VCaP (cell line): ENCODE data around the gene TCF7.

Experiments
- H3K27ac ChIP-seq: fragments of 450-650 bp; 2 replicates; pipeline ENCODE4 v1.5.1; 2017
- CTCF ChIP-seq: fragments of 450-650 bp; conservative IDR thresholded peaks from 2 replicates; pipeline ENCODE4 v1.5.1; 2017; ENCODE audit warnings: mild to moderate bottlenecking, moderate library complexity

Gene TCF7

DNA sequence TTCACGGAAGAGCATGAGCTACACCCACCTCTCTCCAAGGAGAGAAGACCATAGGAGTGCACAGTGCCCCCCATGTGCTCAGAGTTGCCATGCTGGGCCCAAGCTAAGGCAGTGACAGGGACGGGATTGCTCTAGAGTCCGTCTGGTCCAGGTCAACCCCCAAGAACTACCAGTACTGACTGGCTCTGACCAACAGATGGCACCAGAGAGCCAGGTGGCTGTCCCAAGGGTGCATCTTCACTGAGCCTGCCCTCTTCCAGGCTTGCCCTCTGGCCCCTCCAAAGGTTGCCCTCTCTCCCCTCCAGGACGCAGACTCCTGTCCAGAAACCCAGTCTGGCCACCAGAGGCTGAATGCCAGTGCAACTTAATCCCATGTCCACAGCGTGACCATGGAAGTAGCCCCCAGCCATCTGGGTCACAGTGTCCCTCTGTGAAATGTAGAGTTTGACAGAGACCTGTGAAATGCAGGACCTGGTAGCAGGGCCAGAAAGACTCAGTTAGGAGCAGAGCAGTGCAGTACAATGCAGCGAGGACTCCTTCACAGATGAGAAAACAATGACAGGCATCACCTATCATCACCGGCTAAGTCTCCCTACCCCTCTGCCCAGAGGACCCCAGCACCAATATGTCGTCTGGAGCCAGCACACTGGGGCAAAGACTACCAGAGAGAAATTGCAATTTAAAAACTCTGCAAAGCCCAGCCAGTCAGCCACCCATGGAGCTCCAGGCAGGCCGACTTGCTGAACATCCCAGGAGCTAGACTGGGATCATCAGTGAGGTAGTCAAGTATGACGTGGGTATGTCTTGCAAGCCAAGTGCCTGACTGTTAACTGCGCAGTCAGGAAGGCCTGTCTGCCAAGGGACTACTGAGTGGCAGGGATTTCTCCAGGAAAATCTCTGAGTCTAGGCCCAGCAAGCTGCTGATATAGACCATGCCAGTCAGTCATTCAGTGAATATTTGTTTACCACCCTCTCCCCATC lies 70.0 kb downstream of the TCF7 start:
- TF ChIP-seq CTCF, result peak; percentile 94
- no peak overlapping the region for H3K27ac ChIP-seq

GRCh38 chr5:134188092-134188491 lies 73.6 kb downstream of the TCF7 start:
- no peak for TF ChIP-seq CTCF
- no peak overlapping the region for H3K27ac ChIP-seq

DNA sequence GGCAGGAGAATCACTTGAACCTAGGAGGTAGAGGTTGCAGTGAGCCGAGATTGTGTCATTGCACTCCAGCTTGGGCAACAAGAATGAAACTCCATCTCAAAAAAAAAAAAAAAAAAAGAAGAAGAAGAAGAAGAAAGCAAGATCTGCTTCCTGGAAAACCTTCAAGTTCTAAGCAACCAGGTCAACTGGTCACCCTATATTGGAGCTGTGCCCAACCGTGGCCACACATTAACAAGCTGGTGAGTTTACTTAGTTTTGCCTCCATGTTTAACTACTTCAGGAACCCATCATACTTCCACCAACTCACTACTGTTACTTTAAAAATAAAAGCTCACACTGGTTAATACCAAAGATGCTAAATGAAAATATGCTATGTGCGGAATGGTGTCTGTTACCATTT lies 74.5 kb downstream of the TCF7 start:
- TF ChIP-seq CTCF, result no peak
- no peak overlapping the region for H3K27ac ChIP-seq

GRCh38 chr5:134195666-134196065 lies 81.2 kb downstream of the TCF7 start:
- no peak for TF ChIP-seq CTCF

More at GRCh38 chr5:134195666-134196065, 81.2 kb downstream of the TCF7 start:
- H3K27ac ChIP-seq, result no peak overlapping the region
